Pancreas (tissue), 10 donors: ENCODE data around the gene FSTL4. TPM values are rescaled to one million over a fixed set of nuclear protein-coding genes. Genes with fewer than 3 reads are reported as not detected.

Experiments used
- ATAC-seq, 4 donors: fragments of 200-7000 bp; cut with Tn5 transposase; one replicate each; pipeline versions ENCODE4 v1.8.0 to v1.9.1; 2020; ENCODE audit warnings: mild to moderate bottlenecking in 4 of 4, moderate library complexity in 4 of 4
- DNase-seq, 6 donors: peaks; one replicate each; pipeline ENCODE4 v3.0.0-alpha.2; 2020
- FAIRE-seq: peaks from 2 replicates; lab custom pipeline; 2012; peaks lifted over from hg19 to GRCh38; lab: Jason Lieb, UNC
- H3K27ac ChIP-seq, 4 donors: fragments of 200-600 bp; sonication (generic); 1 replicate in 3 of 4; 2 replicates in 1 of 4; pipeline versions ENCODE4 v1.5.0 to v1.8.0; 2020
- H3K27me3 ChIP-seq, 4 donors: fragments of 200-600 bp; one replicate each; pipeline ENCODE4 v1.8.0; 2021
- H3K36me3 ChIP-seq, 3 donors: fragments of 200-600 bp; sonication (generic) in 1 of 3; one replicate each; pipeline versions ENCODE4 v1.5.0 to v1.8.0; 2020 to 2021
- H3K4me1 ChIP-seq, 3 donors: fragments of 200-600 bp; one replicate each; pipeline ENCODE4 v1.8.0; 2021
- H3K4me3 ChIP-seq, 4 donors: fragments of 200-600 bp; sonication (generic) in 2 of 4; one replicate each; pipeline versions ENCODE4 v1.5.0 to v1.8.0; 2020 to 2021
- H3K9me3 ChIP-seq, 4 donors: fragments of 200-600 bp; one replicate each; pipeline ENCODE4 v1.8.0; 2021
- CTCF ChIP-seq, 4 donors: fragments of 200-600 bp; sonication (generic) in 3 of 4; IDR thresholded peaks; one replicate each; pipeline versions ENCODE4 v1.5.0 to v1.8.0; 2021; ENCODE audit warnings: antibody characterized with exemption in 4 of 4
- WGBS, 2 donors: extraction: QIAGEN DNeasy Blood & Tissue Kit; methylation state at CpG; one replicate each; pipeline ENCODE4 v1.1.7; 2013; 5-methylcytosine and 5-hydroxymethylcytosine counted together
- intact Hi-C, 3 donors: fragments of 100-400 bp; cut with DNase I; formaldehyde crosslinking; loops; one replicate each; pipeline versions ENCODE4 v1.11.1 to v1.14.2; 2022
- polyA plus RNA-seq, 2 donors: library from polyadenylated mRNA; stranded (reverse); fragments of 200-250 nt; gene quantifications; one replicate each; pipeline ENCODE4 v1.2.3, GENCODE V29; 2013
- total RNA-seq, 6 donors: library from RNA; stranded (reverse); fragmentation: NEBNext Ultra II Directional in 4 of 6; extraction: Animal tissue kit (Norgen Biotek cat#: 25700) in 4 of 6; gene quantifications; one replicate each; pipeline versions ENCODE4 v1.2.1 to v1.2.4, GENCODE V29; 2021 to 2023
- donor health status: healthy with polysubstance abuse.
- donor health status: DM: no; HTN: no; CAD: no; lungs with moderate emphysema.
- donor health status: DM: no; HTN: no; CAD: no.
- donor health status: control.
- donor health status: control.
- donor health status: Bipolar disorder and iron deficiency.
- donor health status: DM: yes; HTN: yes; CAD: no.
- donor health status: DM: no; HTN: no; CAD: no.
- donor health status: DM: no; HTN: no; CAD: no.
- donor health status: DM: yes; HTN: yes; CAD: no.

The FSTL4 gene
- total and polyA plus RNA-seq, 8 donors = 0.68 to 2.4 (median 1.4) TPM

GRCh38 chr5:133635051-133635450 lies 22.7 kb upstream of the FSTL4 start:
- intact Hi-C loops = no loop called here
- H3K4me1 ChIP-seq = no peaks in the 10 kb centered on the region
- H3K27ac ChIP-seq = no peak overlapping the region
- 0 to 77% methylated on average over 1 of the region's 1 CpG for WGBS, 2 donors
- ATAC-seq (no peak), FAIRE-seq (no peak), DNase-seq (no peak)
- no peaks in the 10 kb centered on the region for H3K36me3 ChIP-seq
- H3K4me3 ChIP-seq = no peak overlapping the region
- no peaks in the 10 kb centered on the region for H3K9me3 ChIP-seq
- TF ChIP-seq CTCF (IDR thresholded peaks at IDR 0.05) = no peak
- H3K27me3 ChIP-seq = no peaks in the 10 kb centered on the region

GRCh38 chr5:133627180-133627579 lies 14.8 kb upstream of the FSTL4 start:
- DNase-seq = no peak
- no peak for TF ChIP-seq CTCF (IDR thresholded peaks at IDR 0.05)
- H3K27ac ChIP-seq = no peak overlapping the region
- no peaks in the 10 kb centered on the region for H3K9me3 ChIP-seq
- no peaks in the 10 kb centered on the region for H3K27me3 ChIP-seq
- H3K4me3 ChIP-seq = no peak overlapping the region
- intact Hi-C loops = no loop called here
- H3K36me3 ChIP-seq = no peaks in the 10 kb centered on the region
- FAIRE-seq = no peak
- no peaks in the 10 kb centered on the region for H3K4me1 ChIP-seq
- 25 to 27% methylated on average over 1 of the region's 1 CpG for WGBS, 2 donors
- no peak for ATAC-seq

- FAIRE-seq = no peak
- intact Hi-C loops = no loop called here
- 61 to 65% methylated on average over 3 of the region's 3 CpGs for WGBS, 2 donors
- H3K9me3 ChIP-seq = no peaks in the 10 kb centered on the region
- no peak overlapping the region for H3K4me3 ChIP-seq
- peaks cover 0 to 5% (median 0%) of the 10 kb centered on the region in 4 donors for H3K27me3 ChIP-seq
- H3K27ac ChIP-seq = no peak overlapping the region
- TF ChIP-seq CTCF (IDR thresholded peaks at IDR 0.05) = no peak
- no peaks in the 10 kb centered on the region for H3K4me1 ChIP-seq
- no peaks in the 10 kb centered on the region for H3K36me3 ChIP-seq
- DNase-seq = no peak
- no peak for ATAC-seq
Measured at GRCh38 chr5:133624316-133624715, 12.0 kb upstream of the FSTL4 start.

- no peak for DNase-seq
- no peaks in the 10 kb centered on the region for H3K36me3 ChIP-seq
- FAIRE-seq = no peak
- 75 to 92% methylated on average over 1 of the region's 1 CpG for WGBS, 2 donors
- ATAC-seq = no peak
- H3K4me3 ChIP-seq = no peak overlapping the region
- H3K9me3 ChIP-seq = no peaks in the 10 kb centered on the region
- H3K4me1 ChIP-seq = no peaks in the 10 kb centered on the region
- intact Hi-C loops = loop anchor here in 1 of 3 donors (10.0 kb wide), 1 partner anchor 193 kb away; no protein-coding TSS in a partner anchor
- peaks cover 0 to 5% (median 0%) of the 10 kb centered on the region in 4 donors for H3K27me3 ChIP-seq
- H3K27ac ChIP-seq = no peak overlapping the region
- TF ChIP-seq CTCF (IDR thresholded peaks at IDR 0.05) = no peak
Measured at GRCh38 chr5:133618141-133618540, 5.8 kb upstream of the FSTL4 start.

- Histone ChIP-seq H3K4me3 (no peak overlapping the region), H3K4me1 (peaks cover 6 to 11% (median 8%) of the 10 kb centered on the region in 3 donors), H3K9me3 (no peaks in the 10 kb centered on the region), H3K27me3 (no peaks in the 10 kb centered on the region), H3K36me3 (no peaks in the 10 kb centered on the region), H3K27ac (no peak overlapping the region)
- ATAC-seq = no peak
- DNase-seq = no peak
- FAIRE-seq = no peak
- 63 to 72% methylated on average over 2 of the region's 2 CpGs for WGBS, 2 donors
- intact Hi-C loops = loop anchor here in 1 of 3 donors (10.0 kb wide), 1 partner anchor 189 kb away; no protein-coding TSS in a partner anchor
- TF ChIP-seq CTCF (IDR thresholded peaks at IDR 0.05) = no peak
Measured at GRCh38 chr5:133613743-133614142, 1.4 kb upstream of the FSTL4 start.
